Neutrophil (primary cell): ENCODE measurements around the gene TRAPPC8.
"Not testable (repeated sequence)": the region's sequence is repeated elsewhere in the genome, so short reads cannot be mapped to it uniquely, and the experiment has no call there.

Source experiments
- H3K27ac ChIP-seq: fragments of 200-600 bp; sonication (generic); 2 replicates; pipeline ENCODE4 v1.5.1; 2016; ENCODE audit warnings: mild to moderate bottlenecking, moderate library complexity
- H3K27me3 ChIP-seq: fragments of 200-600 bp; sonication (generic); 2 replicates; pipeline ENCODE4 v1.6.0; 2016; ENCODE audit warnings: mild to moderate bottlenecking
- H3K36me3 ChIP-seq: fragments of 200-600 bp; sonication (generic); 2 replicates; pipeline ENCODE4 v1.5.1; 2017
- H3K4me1 ChIP-seq, 2 experiments: fragments of 200-600 bp in 1 of 2; sonication (generic) in 1 of 2; 1 replicate in 1 of 2; 2 replicates in 1 of 2; pipeline versions ENCODE4 v1.5.1 to v1.6.1; 2013 to 2016; ENCODE audit warnings: low read depth in 1 of 2, low read length in 1 of 2, mild to moderate bottlenecking in 1 of 2, moderate library complexity in 1 of 2; ENCODE audit not compliant: control insufficient read depth in 1 of 2, insufficient read depth in 1 of 2
- H3K4me3 ChIP-seq, 2 experiments: fragments of 200-600 bp in 1 of 2; sonication (generic) in 1 of 2; 1 replicate in 1 of 2; 2 replicates in 1 of 2; pipeline ENCODE4 v1.5.1; 2013 to 2016; ENCODE audit warnings: low read depth in 1 of 2, low read length in 1 of 2, mild to moderate bottlenecking in 1 of 2, moderate library complexity in 1 of 2
- H3K9me3 ChIP-seq: fragments of 200-600 bp; sonication (generic); 2 replicates; pipeline ENCODE4 v1.5.1; 2016
- CTCF ChIP-seq: fragments of 200-600 bp; sonication (generic); IDR thresholded peaks from 2 replicates; pipeline ENCODE4 v1.5.1; 2016; ENCODE audit warnings: antibody characterized with exemption

TRAPPC8 gene

GRCh38 chr18:31941010-31941809 is 1.7 kb downstream of the TRAPPC8 start:
- peak overlapping the region; percentile 89 to 93 for H3K4me3 ChIP-seq
- H3K27ac ChIP-seq: peak overlapping the region; percentile 98

DNA sequence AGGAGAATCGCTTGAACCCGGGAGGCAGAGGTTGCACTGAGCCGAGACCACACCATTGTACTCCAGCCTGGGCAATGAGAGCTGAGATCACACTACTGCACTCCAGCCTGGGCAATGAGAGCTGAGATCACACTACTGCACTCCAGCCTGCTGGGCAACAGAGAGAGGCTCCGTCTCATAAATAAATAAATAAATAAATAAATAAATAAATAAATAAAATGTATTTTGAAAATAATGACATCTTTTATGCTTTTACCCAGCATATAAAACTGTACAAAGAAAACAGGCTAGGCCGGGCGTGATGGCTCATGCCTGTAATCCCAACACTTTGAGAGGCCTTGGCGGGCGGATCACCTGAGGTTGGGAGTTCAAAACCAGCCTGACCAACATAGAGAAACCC is 8.2 kb downstream of the TRAPPC8 start:
- H3K27ac ChIP-seq, H3K9me3 ChIP-seq, H3K27me3 ChIP-seq, H3K4me3 ChIP-seq, H3K4me1 ChIP-seq: not testable (repeated sequence)
- H3K36me3 ChIP-seq: peaks cover 37% of the 10 kb centered on the region

More at GRCh38 chr18:31941010-31941809, 1.7 kb downstream of the TRAPPC8 start:
- Histone ChIP-seq H3K9me3 (no peaks in the 10 kb centered on the region), H3K27me3 (no peaks in the 10 kb centered on the region), H3K4me1 (peaks cover 33 to 37% of the 10 kb centered on the region in 2 experiments), H3K36me3 (peaks cover 3% of the 10 kb centered on the region)
- no peak for TF ChIP-seq CTCF

GRCh38 chr18:31931886-31932240 is 11.1 kb downstream of the TRAPPC8 start:
- Histone ChIP-seq H3K36me3 (peaks cover 63% of the 10 kb centered on the region), H3K27me3 (no peaks in the 10 kb centered on the region), H3K4me1 (peaks cover 6 to 9% of the 10 kb centered on the region in 2 experiments), H3K4me3 (no peak overlapping the region), H3K27ac (no peak overlapping the region), H3K9me3 (no peaks in the 10 kb centered on the region)
- no peak for TF ChIP-seq CTCF

GRCh38 chr18:31931163-31931885 is 11.6 kb downstream of the TRAPPC8 start:
- Histone ChIP-seq H3K27me3 (no peaks in the 10 kb centered on the region), H3K9me3 (no peaks in the 10 kb centered on the region), H3K4me1 (peaks cover 6 to 9% of the 10 kb centered on the region in 2 experiments), H3K36me3 (peaks cover 67% of the 10 kb centered on the region), H3K4me3 (no peak overlapping the region), H3K27ac (no peak overlapping the region)
- no peak for TF ChIP-seq CTCF

- no peaks in the 10 kb centered on the region for H3K9me3 ChIP-seq
- H3K4me1 ChIP-seq: peaks cover 6 to 9% of the 10 kb centered on the region in 2 experiments
- peaks cover 64% of the 10 kb centered on the region for H3K36me3 ChIP-seq
- no peaks in the 10 kb centered on the region for H3K27me3 ChIP-seq
- no peak for TF ChIP-seq CTCF
- H3K4me3 ChIP-seq: no peak overlapping the region
- H3K27ac ChIP-seq: peak overlapping the region; percentile 27
Observed at GRCh38 chr18:31929273-31929672, 13.7 kb downstream of the TRAPPC8 start.

DNA sequence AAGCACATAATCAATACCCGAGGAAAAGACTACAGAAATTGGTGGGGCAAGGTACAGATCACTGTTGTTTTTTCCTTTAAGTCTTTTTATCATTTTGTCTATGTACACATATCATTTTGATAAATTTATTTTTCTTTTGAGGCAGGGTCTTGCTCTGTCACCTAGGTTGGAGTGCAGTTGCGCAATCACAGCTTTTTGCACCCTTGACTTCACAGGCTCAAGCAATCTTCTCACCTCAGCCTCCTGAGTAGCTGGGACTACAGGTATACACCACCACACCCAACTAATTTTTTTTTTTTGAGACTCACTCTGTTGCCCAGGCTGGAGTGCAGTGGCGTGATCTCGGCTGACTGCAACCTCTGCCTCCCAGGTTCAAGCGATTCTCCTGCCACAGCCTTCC is 15.9 kb downstream of the TRAPPC8 start:
- not testable (repeated sequence) for H3K4me3 ChIP-seq, H3K9me3 ChIP-seq, H3K27me3 ChIP-seq, H3K4me1 ChIP-seq, H3K27ac ChIP-seq
- H3K36me3 ChIP-seq: peaks cover 75% of the 10 kb centered on the region
